ENCODE data around the gene MRPS27.

GRCh38 chr5:72364171-72364570 is 44.1 kb upstream of the MRPS27 start:
- no peak for TF ChIP-seq CTCF (IDR thresholded peaks at IDR 0.05)
- TF ChIP-seq EP300 (IDR thresholded peaks at IDR 0.05), result no peak
- no peak for TF ChIP-seq POLR2A (IDR thresholded peaks at IDR 0.05)
- TF ChIP-seq POLR2AphosphoS5 (IDR thresholded peaks at IDR 0.05), result no peak
